ENCODE results near the gene ZEB1. TPM values are rescaled to one million over a fixed set of nuclear protein-coding genes. Genes with fewer than 3 reads are reported as not detected.

The ZEB1 gene
- total and polyA plus RNA-seq, 2 of the 8 experiments (the other 6 are each of a cell fraction or from before 2014, with no cell fraction given) = 0.08 to 0.15 TPM

DNA sequence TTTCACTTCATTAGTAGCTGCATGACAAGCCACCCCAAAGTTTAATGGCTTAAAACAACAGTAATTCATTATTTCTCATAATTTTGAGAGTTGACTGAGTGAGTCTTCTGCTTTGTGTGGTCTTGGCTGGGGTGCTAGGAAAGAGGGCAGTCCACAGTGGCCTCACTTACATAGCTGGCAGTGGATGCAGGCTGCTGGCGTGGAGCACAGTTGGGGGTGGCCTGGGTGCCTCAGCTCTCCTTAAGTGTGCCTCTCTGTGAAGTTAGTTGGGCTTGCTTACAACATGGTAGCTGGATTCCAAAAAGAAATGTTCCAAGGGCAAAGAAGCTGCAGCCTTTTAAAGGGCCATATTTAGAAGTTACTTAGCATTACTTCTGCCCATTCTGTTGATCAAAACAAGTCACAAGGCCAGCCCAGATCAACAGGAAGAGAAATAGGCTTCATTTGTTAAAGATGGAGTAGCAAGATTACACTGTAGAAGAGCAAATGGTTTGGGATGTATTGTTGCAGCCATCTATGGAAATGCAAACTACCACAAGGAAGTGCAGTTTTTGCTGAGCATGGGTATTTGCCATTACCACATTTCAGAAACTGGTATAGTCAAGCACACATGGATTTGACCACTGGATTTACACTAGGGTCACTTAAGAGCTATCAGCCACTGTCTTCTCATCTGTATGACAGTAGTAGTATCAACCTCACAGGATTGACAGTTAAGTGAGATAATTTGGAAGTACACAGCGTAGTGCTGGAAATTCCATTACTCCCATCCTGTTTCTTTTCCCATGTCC is 33.6 kb downstream of the ZEB1 start:
- Histone ChIP-seq H3K27ac (ENCODE audit: low read depth, low read length) (no peak overlapping the region), H2BK12ac (ENCODE audit: low read depth, low read length) (peak overlapping the region; percentile 65; the same call in 1 of the 2 replicates), H3K9me3 (ENCODE audit: insufficient read depth in 2 of 2, low read depth in 1 of 2, low read length in 1 of 2) (no peaks in the 10 kb centered on the region), H3K4me2 (ENCODE audit: insufficient read depth in 1 of 2, low read depth in 2 of 2, low read length in 2 of 2) (no peak overlapping the region), H3K14ac (ENCODE audit: insufficient read length) (no peak overlapping the region), H3K36me3 (ENCODE audit: control insufficient read depth in 2 of 4, insufficient read depth in 4 of 4, low read length in 3 of 4) (no peaks in the 10 kb centered on the region), H3K4me3 (ENCODE audit: extremely low read depth in 1 of 4, insufficient read depth in 2 of 4, low read depth in 3 of 4, low read length in 4 of 4) (no peak overlapping the region), H3K9ac (replicated peaks in 1 of 4; ENCODE audit: extremely low read depth in 1 of 4, low read depth in 3 of 4, low read length in 3 of 4) (no peak overlapping the region), H3K4me1 (replicated peaks in 1 of 4; ENCODE audit: control insufficient read depth in 3 of 4, insufficient read depth in 4 of 4, low read length in 3 of 4) (peaks cover 0 to 3% (median 1%) of the 10 kb centered on the region in 4 experiments; a peak in 1 of 7 replicates), H3K4ac (replicated peaks; ENCODE audit: insufficient read length, low read depth, low read length) (no peak overlapping the region), H2BK20ac (ENCODE audit: low read length) (no peak overlapping the region), H2AFZ (ENCODE audit: low read length) (peak overlapping the region; percentile 67; the same call in 1 of the 2 replicates), H3K18ac (ENCODE audit: extremely low read depth, low read length) (no peak overlapping the region), H2AK5ac (ENCODE audit: low read depth, low read length) (no peak overlapping the region), H4K91ac (replicated peaks; ENCODE audit: insufficient read length, low read length) (no peak overlapping the region), H3K27me3 (replicated peaks in 1 of 4; ENCODE audit: control insufficient read depth in 3 of 4, extremely low read depth in 1 of 4, insufficient read depth in 3 of 4, low read length in 3 of 4) (peaks cover 0 to 1% (median 0%) of the 10 kb centered on the region in 4 experiments; a peak in 2 of 7 replicates), H4K8ac (ENCODE audit: extremely low read depth, insufficient read depth, low read length) (no peak overlapping the region), H2BK120ac (replicated peaks; ENCODE audit: low read depth, low read length) (no peak overlapping the region), H3K79me2 (ENCODE audit: control insufficient read depth in 1 of 2, insufficient read depth in 2 of 2, low read length in 2 of 2) (no peaks in the 10 kb centered on the region), H4K5ac (ENCODE audit: insufficient read length, low read depth, low read length) (no peak overlapping the region), H2BK5ac (ENCODE audit: low read depth, low read length) (no peak overlapping the region), H3K23me2 (ENCODE audit: low read depth, low read length) (no peaks in the 10 kb centered on the region; the same call in 1 of the 2 replicates), H2BK15ac (ENCODE audit: low read length) (no peak overlapping the region), H3K56ac (replicated peaks; ENCODE audit: insufficient read length, low read depth, low read length) (no peak overlapping the region), H4K20me1 (replicated peaks in 1 of 2; ENCODE audit: control insufficient read depth in 1 of 2, insufficient read depth in 2 of 2, low read length in 2 of 2) (no peaks in the 10 kb centered on the region), H3K23ac (ENCODE audit: insufficient read length) (no peak overlapping the region), H3K79me1 (ENCODE audit: low read depth, low read length) (no peaks in the 10 kb centered on the region)
- POLR2A ChIA-PET (ENCODE audit: partially characterized antibody) = no interaction called here
- no peak for DNase-seq (ENCODE audit: low read depth in 1 of 2, low spot score in 2 of 2)
- CTCF ChIA-PET (ENCODE audit: partially characterized antibody) = interaction anchor here (0.6 to 1.0 kb wide), 4 partner anchors 8 to 841 kb away, joined by 3 read pairs; no protein-coding TSS in a partner anchor
- FAIRE-seq = no peak
- TF ChIP-seq, protein P1, sequence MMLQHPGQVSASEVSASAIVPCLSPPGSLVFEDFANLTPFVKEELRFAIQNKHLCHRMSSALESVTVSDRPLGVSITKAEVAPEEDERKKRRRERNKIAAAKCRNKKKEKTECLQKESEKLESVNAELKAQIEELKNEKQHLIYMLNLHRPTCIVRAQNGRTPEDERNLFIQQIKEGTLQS (IDR thresholded peaks at IDR 0.05; ENCODE audit: insufficient read depth, low read depth, low read length) = no peak
- no peak for TF ChIP-seq RXRA (IDR thresholded peaks at IDR 0.05; ENCODE audit: insufficient read depth, low read depth, low read length)
- no peak for TF ChIP-seq JUN (IDR thresholded peaks at IDR 0.05; ENCODE audit: low read depth, low read length)
- no peak for TF ChIP-seq BACH1 (IDR thresholded peaks at IDR 0.05; ENCODE audit: low read length)
- no peak for TF ChIP-seq CTBP2 (IDR thresholded peaks at IDR 0.05; ENCODE audit: borderline replicate concordance, insufficient read depth, insufficient read length, low read length)
- TF ChIP-seq POLR2AphosphoS5 (IDR thresholded peaks at IDR 0.05; ENCODE audit: low read depth, low read length) = no peak
- no peak for TF ChIP-seq NRF1 (IDR thresholded peaks at IDR 0.05; ENCODE audit: low read depth, low read length)
- TF ChIP-seq GTF2F1 (IDR thresholded peaks at IDR 0.05; ENCODE audit: borderline replicate concordance, low read depth, low read length) = no peak
- no peak for TF ChIP-seq TCF12 (IDR thresholded peaks at IDR 0.05; ENCODE audit: low read depth, low read length)
- no peak for TF ChIP-seq TAF1 (IDR thresholded peaks at IDR 0.05; ENCODE audit: low read depth, low read length)
- no peak for TF ChIP-seq HDAC6 (IDR thresholded peaks at IDR 0.05; ENCODE audit: low read depth, low read length)
- no peak for TF ChIP-seq SAP30 (IDR thresholded peaks at IDR 0.05; ENCODE audit: insufficient read depth, insufficient replicate concordance, low read length)
- WGBS, 2 experiments (ENCODE audit: extremely low coverage in 1 of 2, insufficient coverage in 1 of 2, insufficient read length in 1 of 2, insufficient replicate concordance in 2 of 2, low coverage in 1 of 2, low lambda C conversion rate in 2 of 2, missing lambda C conversion rate in 1 of 2) = 88% methylated on average over 2 of the region's 2 CpGs; no CpG with 5 or more reads in 1 of the 2 experiments
